Measurements from ENCODE around the gene NAT16.

NAT16 gene

GRCh38 chr7:101179713-101180112, 380 bp downstream of the NAT16 start:
- POLR2A ChIA-PET: no interaction called here
- CTCF ChIA-PET: interaction anchor here (2.0 kb wide), 1 partner anchor 13 kb away, joined by 14 read pairs; no protein-coding TSS in a partner anchor
- TF ChIP-seq CTCF (IDR thresholded peaks at IDR 0.05; ENCODE audit: insufficient read depth, low read length, missing control alignments): no peak
- no peak for DNase-seq (ENCODE audit: low read depth, low spot score)
- no peak overlapping the region for H3K4me3 ChIP-seq (ENCODE audit: low read depth, low read length)

- POLR2A ChIA-PET: no interaction called here
- CTCF ChIA-PET: interaction anchor here (0.9 to 6.9 kb wide), 3 partner anchors 8 to 35 kb away, joined by 3 to 76 read pairs (median 20); no protein-coding TSS in a partner anchor
- no peak overlapping the region for H3K4me3 ChIP-seq (ENCODE audit: low read depth, low read length)
- no peak for DNase-seq (ENCODE audit: low read depth, low spot score)
- TF ChIP-seq CTCF (IDR thresholded peaks at IDR 0.05; ENCODE audit: insufficient read depth, low read length, missing control alignments): no peak
Observed at GRCh38 chr7:101179117-101179516, 976 bp downstream of the NAT16 start.

DNA sequence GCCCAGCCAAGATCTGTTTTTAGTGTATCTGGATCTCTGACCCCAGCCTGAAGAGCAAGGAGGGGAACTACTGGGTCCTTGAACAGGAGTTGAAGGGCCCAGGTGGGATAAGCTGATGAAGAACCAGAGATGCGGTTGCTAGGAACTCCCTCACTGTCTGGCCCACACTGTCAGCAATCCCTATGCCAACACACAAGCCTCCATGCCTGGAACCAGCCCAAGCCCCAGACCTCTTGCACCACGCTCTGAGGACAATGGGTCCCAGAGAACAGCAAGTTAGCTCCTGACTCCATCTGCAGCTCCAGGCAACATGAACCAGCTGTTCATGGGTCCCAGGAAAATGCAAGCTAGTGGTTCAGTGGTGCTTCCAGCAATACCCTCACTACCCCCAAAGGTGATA, 2.4 kb downstream of the NAT16 start:
- no peak overlapping the region for H3K4me3 ChIP-seq (ENCODE audit: low read depth, low read length)
- POLR2A ChIA-PET: no interaction called here
- no peak for TF ChIP-seq CTCF (IDR thresholded peaks at IDR 0.05; ENCODE audit: insufficient read depth, low read length, missing control alignments)
- CTCF ChIA-PET: interaction anchor here (1.2 to 6.9 kb wide), 3 partner anchors 15 to 34 kb away, joined by 4 to 76 read pairs (median 20); no protein-coding TSS in a partner anchor
- DNase-seq (ENCODE audit: low read depth, low spot score): no peak

DNA sequence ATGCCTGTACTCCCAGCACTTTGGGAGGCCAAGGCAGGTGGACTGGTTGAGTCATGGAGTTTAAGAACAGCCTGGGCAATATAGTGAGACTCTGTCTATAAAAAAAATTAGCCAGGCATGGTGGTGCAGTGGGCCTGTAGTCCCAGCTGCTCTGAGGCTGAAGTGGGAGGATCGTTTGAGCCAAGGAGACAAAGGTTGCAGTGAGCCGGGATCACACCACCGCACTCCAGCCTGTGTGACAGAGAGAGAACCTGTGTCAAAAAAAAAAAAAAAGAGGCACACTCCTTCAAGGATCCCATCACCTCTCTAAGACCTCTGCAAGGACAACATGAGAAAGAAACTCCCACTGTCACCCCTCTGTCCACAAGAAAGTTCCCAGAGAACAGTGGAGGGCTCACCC, 4.4 kb downstream of the NAT16 start:
- POLR2A ChIA-PET: no interaction called here
- H3K4me3 ChIP-seq (ENCODE audit: low read depth, low read length): no peak overlapping the region
- DNase-seq (ENCODE audit: low read depth, low spot score): no peak
- CTCF ChIA-PET: interaction anchor here (1.1 to 6.9 kb wide), 4 partner anchors 17 to 115 kb away, joined by 3 to 76 read pairs (median 12); no protein-coding TSS in a partner anchor
- TF ChIP-seq CTCF (IDR thresholded peaks at IDR 0.05; ENCODE audit: insufficient read depth, low read length, missing control alignments): no peak

DNA sequence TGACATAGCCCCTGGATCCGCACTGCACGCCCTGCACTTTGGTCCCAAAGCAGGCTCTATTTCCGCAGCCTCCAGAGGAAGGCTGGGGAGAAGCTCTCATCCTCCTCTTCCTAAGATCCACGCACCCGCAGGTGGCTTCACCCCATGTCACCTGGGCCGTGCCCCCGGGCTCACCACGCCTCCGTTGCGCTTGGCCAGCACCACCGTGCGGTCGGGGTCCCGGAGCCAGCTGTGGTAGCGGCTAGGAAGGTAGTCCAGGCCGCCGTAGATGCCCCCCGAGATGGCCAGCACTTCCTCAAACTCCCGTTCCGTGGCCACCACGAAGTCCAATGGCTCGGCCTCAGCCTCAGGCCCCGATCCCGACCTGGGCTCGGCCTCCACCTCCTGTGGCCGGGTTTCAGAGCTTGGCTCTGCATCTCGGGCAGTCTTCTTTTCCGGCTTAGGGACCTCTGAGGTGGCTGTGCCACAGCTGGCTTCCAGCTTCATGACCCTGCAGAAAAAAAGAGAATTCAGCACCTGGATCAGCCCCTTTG, 5.7 kb downstream of the NAT16 start:
- ChIA-PET CTCF (interaction anchor here (1.0 to 6.9 kb wide), 8 partner anchors 9 to 70 kb away, joined by 3 to 76 read pairs (median 4); partner anchors contain the start of genes FIS1, VGF and ZNHIT1), POLR2A (interaction anchor here (1.0 kb wide), 1 partner anchor 47 kb away, joined by 3 read pairs; no protein-coding TSS in a partner anchor)
- no peak for DNase-seq (ENCODE audit: low read depth, low spot score)
- TF ChIP-seq CTCF (IDR thresholded peaks at IDR 0.05; ENCODE audit: insufficient read depth, low read length, missing control alignments): no peak
- H3K4me3 ChIP-seq (ENCODE audit: low read depth, low read length): no peak overlapping the region

DNA sequence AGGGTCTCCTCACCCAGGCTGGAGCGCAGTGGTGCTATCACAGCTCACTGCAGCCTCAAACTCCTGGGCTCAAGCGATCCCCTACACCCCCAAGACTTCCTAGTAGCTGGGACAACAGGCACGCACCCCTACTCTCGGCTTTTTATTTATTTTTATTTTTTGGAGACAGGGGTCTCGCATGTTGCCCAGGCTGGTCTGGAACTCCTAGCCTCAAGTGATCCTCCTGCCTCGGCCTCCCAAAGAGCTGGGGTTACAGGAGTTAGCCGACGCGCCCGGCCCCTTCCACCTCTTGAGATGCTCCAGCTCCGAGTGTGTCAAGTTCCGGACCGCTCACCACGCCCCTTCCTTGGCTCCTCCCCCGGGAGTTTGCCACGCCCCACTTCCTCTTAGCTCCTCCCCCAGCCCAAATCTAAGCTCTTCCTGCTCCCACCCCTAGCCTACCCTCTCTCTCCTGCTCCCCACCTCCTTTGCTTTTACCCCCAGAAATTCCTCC, 6.3 kb downstream of the NAT16 start:
- H3K4me3 ChIP-seq (ENCODE audit: low read depth, low read length): peak overlapping the region; percentile 42
- CTCF ChIA-PET: interaction anchor here (0.9 to 6.9 kb wide), 9 partner anchors 8 to 115 kb away, joined by 3 to 76 read pairs (median 4); partner anchors contain the start of genes FIS1, VGF and ZNHIT1
- POLR2A ChIA-PET: interaction anchor here (1.0 kb wide), 1 partner anchor 46 kb away, joined by 3 read pairs; no protein-coding TSS in a partner anchor
- TF ChIP-seq CTCF (IDR thresholded peaks at IDR 0.05; ENCODE audit: insufficient read depth, low read length, missing control alignments): no peak
- no peak for DNase-seq (ENCODE audit: low read depth, low spot score)
